Bronchial epithelial cell (primary cell): Measurements from ENCODE around the gene SHROOM3. TPM values are rescaled to one million over a fixed set of nuclear protein-coding genes. Genes with fewer than 3 reads are reported as not detected.

Source experiments
- DNase-seq: peaks from one replicate; pipeline ENCODE4 v3.0.0-alpha.2; 2010; ENCODE audit warnings: low read depth
- FAIRE-seq: peaks from 2 replicates; lab custom pipeline; 2011; peaks lifted over from hg19 to GRCh38; lab: Jason Lieb, UNC
- H3K27me3 ChIP-seq: 2 replicates; pipeline ENCODE4 v1.5.1; 2011; ENCODE audit warnings: low read length; ENCODE audit not compliant: control insufficient read depth, insufficient read depth
- H3K36me3 ChIP-seq: 2 replicates; pipeline ENCODE4 v1.5.1; 2011; ENCODE audit warnings: low read length; ENCODE audit not compliant: control insufficient read depth, insufficient read depth
- H3K4me3 ChIP-seq: 2 replicates; pipeline ENCODE4 v1.5.1; 2011; ENCODE audit warnings: mild to moderate bottlenecking, low read depth, low read length, control low read depth
- CTCF ChIP-seq: IDR thresholded peaks from 2 replicates; pipeline ENCODE4 v1.5.1; 2011; ENCODE audit warnings: mild to moderate bottlenecking, moderate library complexity, low read length, control low read depth, inconsistent platforms; ENCODE audit not compliant: insufficient read depth, severe bottlenecking
- total RNA-seq: library from RNA; depleted of rRNA; stranded (reverse); fragments of >200 nt; gene quantifications from 2 replicates; pipeline ENCODE4 v1.2.1, GENCODE V29; 2014

SHROOM3 gene
- total RNA-seq, 1 donor from 2014 or later, result 6.3 TPM

GRCh38 chr4:76702440-76703122 lies 267.6 kb downstream of the SHROOM3 start:
- Histone ChIP-seq H3K27me3 (no peaks in the 10 kb centered on the region), H3K36me3 (no peaks in the 10 kb centered on the region), H3K4me3 (no peak overlapping the region)
- TF ChIP-seq CTCF, result no peak
- FAIRE-seq (no peak), DNase-seq (no peak)

- H3K27me3 ChIP-seq, result no peaks in the 10 kb centered on the region
- peak; percentile 78 for DNase-seq
- no peak for TF ChIP-seq CTCF
- no peak overlapping the region for H3K4me3 ChIP-seq
- FAIRE-seq, result no peak
- H3K36me3 ChIP-seq, result no peaks in the 10 kb centered on the region
Observed at GRCh38 chr4:76703123-76703490, 268.1 kb downstream of the SHROOM3 start.

- H3K4me3 ChIP-seq, result no peak overlapping the region
- DNase-seq (peak; percentile 22), FAIRE-seq (no peak)
- no peaks in the 10 kb centered on the region for H3K36me3 ChIP-seq
- H3K27me3 ChIP-seq, result no peaks in the 10 kb centered on the region
- TF ChIP-seq CTCF, result no peak
Observed at GRCh38 chr4:76703676-76704075, 268.6 kb downstream of the SHROOM3 start.

- TF ChIP-seq CTCF, result no peak
- Histone ChIP-seq H3K27me3 (no peaks in the 10 kb centered on the region), H3K4me3 (no peak overlapping the region), H3K36me3 (no peaks in the 10 kb centered on the region)
- FAIRE-seq (no peak), DNase-seq (peak; percentile 88)
Observed at GRCh38 chr4:76704133-76704881, 269.3 kb downstream of the SHROOM3 start.

- Histone ChIP-seq H3K27me3 (no peaks in the 10 kb centered on the region), H3K36me3 (no peaks in the 10 kb centered on the region), H3K4me3 (no peak overlapping the region)
- FAIRE-seq, result no peak
- no peak for TF ChIP-seq CTCF
- DNase-seq, result no peak
Observed at GRCh38 chr4:76705472-76705871, 270.4 kb downstream of the SHROOM3 start.
